ENCODE data around the gene TEAD4.

The TEAD4 gene

DNA sequence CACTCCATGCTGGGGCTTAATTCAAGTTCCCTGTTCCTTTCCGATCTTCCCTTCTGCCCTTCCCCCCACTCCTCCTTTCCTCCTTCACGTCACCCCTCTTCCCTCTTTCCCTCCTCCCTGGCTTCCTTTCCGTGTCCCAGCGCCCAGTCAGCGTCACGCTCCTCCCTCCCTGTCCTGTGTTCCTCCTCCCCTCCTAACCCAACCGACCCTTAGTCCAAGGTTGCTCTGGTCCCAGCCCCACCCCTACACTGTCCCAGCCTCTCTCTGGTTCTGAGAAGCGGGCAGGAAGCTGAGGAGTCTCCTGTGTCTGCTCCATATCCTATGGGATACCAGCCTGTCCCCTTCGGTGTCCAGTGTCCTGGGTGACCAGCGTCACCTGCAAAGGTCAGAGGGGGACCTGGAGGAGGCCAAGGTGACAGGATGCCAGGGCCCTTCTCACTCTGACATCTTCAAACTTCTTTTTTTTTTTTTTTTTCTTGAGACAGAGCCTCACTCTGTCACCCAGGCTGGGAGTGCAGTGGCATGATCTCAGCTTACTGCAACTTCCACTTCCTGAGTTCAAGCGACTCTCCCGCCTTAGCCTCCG, 61.7 kb downstream of the TEAD4 start:
- TF ChIP-seq, protein P1, sequence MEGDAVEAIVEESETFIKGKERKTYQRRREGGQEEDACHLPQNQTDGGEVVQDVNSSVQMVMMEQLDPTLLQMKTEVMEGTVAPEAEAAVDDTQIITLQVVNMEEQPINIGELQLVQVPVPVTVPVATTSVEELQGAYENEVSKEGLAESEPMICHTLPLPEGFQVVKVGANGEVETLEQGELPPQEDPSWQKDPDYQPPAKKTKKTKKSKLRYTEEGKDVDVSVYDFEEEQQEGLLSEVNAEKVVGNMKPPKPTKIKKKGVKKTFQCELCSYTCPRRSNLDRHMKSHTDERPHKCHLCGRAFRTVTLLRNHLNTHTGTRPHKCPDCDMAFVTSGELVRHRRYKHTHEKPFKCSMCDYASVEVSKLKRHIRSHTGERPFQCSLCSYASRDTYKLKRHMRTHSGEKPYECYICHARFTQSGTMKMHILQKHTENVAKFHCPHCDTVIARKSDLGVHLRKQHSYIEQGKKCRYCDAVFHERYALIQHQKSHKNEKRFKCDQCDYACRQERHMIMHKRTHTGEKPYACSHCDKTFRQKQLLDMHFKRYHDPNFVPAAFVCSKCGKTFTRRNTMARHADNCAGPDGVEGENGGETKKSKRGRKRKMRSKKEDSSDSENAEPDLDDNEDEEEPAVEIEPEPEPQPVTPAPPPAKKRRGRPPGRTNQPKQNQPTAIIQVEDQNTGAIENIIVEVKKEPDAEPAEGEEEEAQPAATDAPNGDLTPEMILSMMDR (IDR thresholded peaks at IDR 0.05; ENCODE audit: insufficient read depth, low read depth, low read length, missing control alignments), result no peak
- no peak for DNase-seq (ENCODE audit: low read depth)
- no peak overlapping the region for H3K4me3 ChIP-seq (ENCODE audit: low read depth, low read length)

- no peak overlapping the region for H3K4me3 ChIP-seq (ENCODE audit: low read depth, low read length)
- TF ChIP-seq, protein P1 (IDR thresholded peaks at IDR 0.05; ENCODE audit: insufficient read depth, low read depth, low read length, missing control alignments), result no peak
- DNase-seq (ENCODE audit: low read depth), result no peak
Observed at GRCh38 chr12:3022411-3022810, 63.2 kb downstream of the TEAD4 start.

- TF ChIP-seq, protein P1 (IDR thresholded peaks at IDR 0.05; ENCODE audit: insufficient read depth, low read depth, low read length, missing control alignments), result no peak
- no peak overlapping the region for H3K4me3 ChIP-seq (ENCODE audit: low read depth, low read length)
- DNase-seq (ENCODE audit: low read depth), result no peak
Observed at GRCh38 chr12:3022961-3023360, 63.8 kb downstream of the TEAD4 start.

DNA sequence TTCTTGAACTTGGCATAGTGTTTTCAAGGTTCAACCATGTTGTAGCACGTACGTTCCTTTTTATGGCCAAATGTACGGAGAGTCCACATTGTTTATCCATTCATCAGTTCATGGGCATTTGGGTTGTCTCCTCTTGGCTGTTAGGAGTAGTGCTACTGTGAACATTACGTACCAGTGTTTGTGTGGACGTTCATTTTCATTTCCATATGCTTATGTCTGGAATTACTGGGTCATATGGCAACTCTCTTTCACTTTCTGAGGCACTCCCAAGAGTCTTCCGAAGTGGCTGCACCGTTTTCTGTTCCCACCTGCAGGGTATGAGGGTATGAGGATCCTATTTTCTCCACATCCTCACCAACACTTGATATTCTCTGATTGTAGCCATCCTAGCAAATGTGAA, 68.9 kb downstream of the TEAD4 start:
- DNase-seq (ENCODE audit: low read depth), result no peak
- H3K4me3 ChIP-seq (ENCODE audit: low read depth, low read length), result no peak overlapping the region
- TF ChIP-seq, protein P1 (IDR thresholded peaks at IDR 0.05; ENCODE audit: insufficient read depth, low read depth, low read length, missing control alignments), result no peak

DNA sequence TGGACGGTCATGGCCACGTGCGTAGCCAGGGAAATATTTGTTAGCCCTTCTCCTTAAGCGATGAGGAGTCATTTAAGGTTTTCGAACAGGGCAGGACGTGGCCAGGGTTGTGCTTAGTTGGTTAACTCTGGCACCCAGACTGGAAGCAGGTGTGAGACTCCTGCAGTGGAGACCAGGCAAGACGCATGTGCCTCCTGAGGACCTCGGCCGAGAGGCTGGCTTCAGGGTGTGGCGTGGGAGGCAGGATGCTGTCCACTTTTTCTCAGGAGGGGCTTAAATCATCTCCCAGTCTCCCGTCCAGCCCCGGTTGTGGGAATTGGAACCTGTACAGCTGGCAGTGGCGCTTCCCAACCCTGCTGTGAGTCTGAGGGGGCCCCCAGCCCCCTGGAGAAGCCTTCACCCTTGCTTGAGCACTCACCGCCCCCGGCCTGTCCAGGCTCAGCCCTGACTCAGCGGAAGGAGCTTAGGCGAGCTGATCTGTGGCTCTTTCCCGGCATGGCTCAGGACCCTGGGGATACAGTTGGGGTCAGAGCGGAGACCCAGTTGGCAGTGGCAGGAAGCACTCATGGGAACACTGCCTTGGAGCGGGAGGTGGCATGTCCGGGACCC, 71.7 kb downstream of the TEAD4 start:
- H3K4me3 ChIP-seq (ENCODE audit: low read depth, low read length), result no peak overlapping the region
- TF ChIP-seq, protein P1 (IDR thresholded peaks at IDR 0.05; ENCODE audit: insufficient read depth, low read depth, low read length, missing control alignments), result no peak

DNA sequence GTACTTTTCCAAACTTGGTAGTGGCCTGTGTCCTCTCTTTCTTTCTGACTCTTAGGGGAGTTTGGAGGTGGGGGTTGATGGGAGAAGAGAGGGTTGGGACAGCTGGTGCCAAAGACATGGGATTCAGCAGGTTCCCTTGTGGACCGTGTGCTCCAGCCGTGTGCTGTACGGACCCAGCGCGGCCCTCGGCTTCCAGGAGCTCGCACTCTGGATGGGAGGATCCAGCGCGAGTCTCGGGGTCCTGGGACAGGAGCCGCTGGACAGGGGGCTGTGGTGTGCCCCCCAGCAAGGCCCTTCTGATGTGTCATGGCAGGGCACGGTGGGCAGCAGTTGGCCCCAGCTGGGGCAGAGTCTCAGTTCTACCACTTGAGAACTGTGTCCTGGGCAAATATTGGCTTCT, 73.0 kb downstream of the TEAD4 start:
- H3K4me3 ChIP-seq (ENCODE audit: low read depth, low read length), result no peak overlapping the region
- TF ChIP-seq, protein P1 (IDR thresholded peaks at IDR 0.05; ENCODE audit: insufficient read depth, low read depth, low read length, missing control alignments), result no peak
- no peak for DNase-seq (ENCODE audit: low read depth)

More for the DNA sequence above, 71.7 kb downstream of the TEAD4 start:
- no peak for DNase-seq (ENCODE audit: low read depth)
